HEK293 (cell line): Measurements from ENCODE around the gene MCUR1.

Source experiments
- ELK4 ChIP-seq: IDR thresholded peaks from 2 replicates; pipeline ENCODE4 v1.6.1; 2011; ENCODE audit warnings: mild to moderate bottlenecking, low read depth, low read length, borderline replicate concordance
- ZNF311 ChIP-seq: fragments of 450-650 bp; formaldehyde crosslinking; IDR thresholded peaks from 2 replicates; pipeline ENCODE4 v1.5.1; 2017; ENCODE audit warnings: missing biosample characterization, missing genetic modification characterization, borderline replicate concordance

GRCh38 chr6:13743736-13744127, 70.6 kb downstream of the MCUR1 start:
- TF ChIP-seq ZNF311 (no peak), ELK4 (no peak)
